Ishikawa (cell line): ENCODE results near the gene CHFR.

ENCODE experiments used
- CEBPB ChIP-seq: IDR thresholded peaks from 2 replicates; pipeline ENCODE4 v1.6.1; 2012
- CREB1 ChIP-seq: IDR thresholded peaks from 2 replicates; pipeline ENCODE4 v1.6.1; 2012; ENCODE audit warnings: low read depth
- EGR1 ChIP-seq: IDR thresholded peaks from 2 replicates; pipeline ENCODE4 v1.6.1; 2012
- EP300 ChIP-seq: IDR thresholded peaks from 2 replicates; pipeline ENCODE4 v1.6.1; 2012; ENCODE audit warnings: borderline replicate concordance
- FOXM1 ChIP-seq: IDR thresholded peaks from 2 replicates; pipeline ENCODE4 v1.6.1; 2012; ENCODE audit warnings: low read depth, borderline replicate concordance
- MAX ChIP-seq: IDR thresholded peaks from 2 replicates; pipeline ENCODE4 v1.6.1; 2012
- NFIC ChIP-seq: IDR thresholded peaks from 2 replicates; pipeline ENCODE4 v1.6.1; 2012
- RAD21 ChIP-seq: IDR thresholded peaks from 2 replicates; pipeline ENCODE4 v1.6.1; 2012; ENCODE audit warnings: low read depth
- REST ChIP-seq: IDR thresholded peaks from 2 replicates; pipeline ENCODE4 v1.6.1; 2012; ENCODE audit warnings: low read depth, mild to moderate bottlenecking
- TAF1 ChIP-seq: IDR thresholded peaks from 2 replicates; pipeline ENCODE4 v1.6.1; 2012; ENCODE audit warnings: low read depth, mild to moderate bottlenecking
- TCF12 ChIP-seq: IDR thresholded peaks from 2 replicates; pipeline ENCODE4 v1.6.1; 2012; ENCODE audit warnings: low read depth
- TEAD4 ChIP-seq: IDR thresholded peaks from 2 replicates; pipeline ENCODE4 v1.6.1; 2012
- USF1 ChIP-seq: IDR thresholded peaks from 2 replicates; pipeline ENCODE4 v1.6.1; 2012
- YY1 ChIP-seq: IDR thresholded peaks from 2 replicates; pipeline ENCODE4 v1.6.1; 2012; ENCODE audit warnings: low read depth
- ZBTB7A ChIP-seq: IDR thresholded peaks from 2 replicates; pipeline ENCODE4 v1.6.1; 2012; ENCODE audit warnings: low read depth

Gene CHFR

GRCh38 chr12:132839558-132840235, 47.7 kb downstream of the CHFR start:
- TF ChIP-seq MAX (no peak), RAD21 (no peak), TAF1 (no peak), USF1 (no peak), TEAD4 (no peak), EGR1 (no peak), FOXM1 (no peak), NFIC (no peak)

- TF ChIP-seq USF1 (no peak), TCF12 (no peak), EP300 (no peak)
These were observed 48.9 kb downstream of the CHFR start for GRCh38 chr12:132838410-132839080.

GRCh38 chr12:132837693-132838409, 49.6 kb downstream of the CHFR start:
- TF ChIP-seq TEAD4 = no peak

- TF ChIP-seq EGR1 (no peak), USF1 (no peak), TCF12 (no peak), RAD21 (no peak), EP300 (no peak), TEAD4 (no peak), NFIC (no peak), TAF1 (no peak), ZBTB7A (no peak), CEBPB (no peak), MAX (no peak), REST (no peak), FOXM1 (no peak), CREB1 (no peak), YY1 (no peak)
These were observed 50.5 kb downstream of the CHFR start for GRCh38 chr12:132836795-132837331.

GRCh38 chr12:132835076-132836025, 52.1 kb downstream of the CHFR start:
- no peak for TF ChIP-seq ZBTB7A
- TF ChIP-seq FOXM1 = no peak
- TF ChIP-seq EP300 = no peak
- TF ChIP-seq TAF1 = no peak
- no peak for TF ChIP-seq TEAD4
- no peak for TF ChIP-seq RAD21
- no peak for TF ChIP-seq CEBPB
- no peak for TF ChIP-seq USF1
- no peak for TF ChIP-seq NFIC
- no peak for TF ChIP-seq EGR1
- TF ChIP-seq REST = no peak
